ENCODE measurements around the gene NCOA4.

DNA sequence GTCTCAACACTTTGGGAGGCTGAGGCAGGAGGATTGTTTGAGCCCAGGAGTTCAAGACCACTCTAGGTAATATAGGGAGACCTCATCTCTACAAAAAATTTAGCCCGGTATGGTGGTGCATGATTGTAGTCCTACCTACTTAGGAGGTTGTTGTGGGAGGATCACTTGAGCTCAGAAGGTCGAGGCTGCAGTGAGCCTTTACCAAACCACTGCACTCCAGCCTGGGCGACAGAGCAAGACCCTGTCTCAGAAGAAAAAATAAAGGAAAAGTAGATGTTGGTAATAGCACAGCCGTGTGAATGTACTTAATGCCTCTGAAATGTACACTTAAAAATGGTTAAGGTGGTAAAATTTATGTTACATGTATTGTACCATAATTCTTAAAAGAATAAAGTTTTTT lies 32.9 kb downstream of the NCOA4 start:
- TF ChIP-seq POLR2A (IDR thresholded peaks at IDR 0.05), result no peak
- TF ChIP-seq, protein P1, sequence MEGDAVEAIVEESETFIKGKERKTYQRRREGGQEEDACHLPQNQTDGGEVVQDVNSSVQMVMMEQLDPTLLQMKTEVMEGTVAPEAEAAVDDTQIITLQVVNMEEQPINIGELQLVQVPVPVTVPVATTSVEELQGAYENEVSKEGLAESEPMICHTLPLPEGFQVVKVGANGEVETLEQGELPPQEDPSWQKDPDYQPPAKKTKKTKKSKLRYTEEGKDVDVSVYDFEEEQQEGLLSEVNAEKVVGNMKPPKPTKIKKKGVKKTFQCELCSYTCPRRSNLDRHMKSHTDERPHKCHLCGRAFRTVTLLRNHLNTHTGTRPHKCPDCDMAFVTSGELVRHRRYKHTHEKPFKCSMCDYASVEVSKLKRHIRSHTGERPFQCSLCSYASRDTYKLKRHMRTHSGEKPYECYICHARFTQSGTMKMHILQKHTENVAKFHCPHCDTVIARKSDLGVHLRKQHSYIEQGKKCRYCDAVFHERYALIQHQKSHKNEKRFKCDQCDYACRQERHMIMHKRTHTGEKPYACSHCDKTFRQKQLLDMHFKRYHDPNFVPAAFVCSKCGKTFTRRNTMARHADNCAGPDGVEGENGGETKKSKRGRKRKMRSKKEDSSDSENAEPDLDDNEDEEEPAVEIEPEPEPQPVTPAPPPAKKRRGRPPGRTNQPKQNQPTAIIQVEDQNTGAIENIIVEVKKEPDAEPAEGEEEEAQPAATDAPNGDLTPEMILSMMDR (IDR thresholded peaks at IDR 0.05), result no peak

All from esophagus squamous epithelium (tissue), 4 donors.